GM06990 (cell line): ENCODE measurements around the gene MOB2.

Source experiments
- DNase-seq: peaks from one replicate; pipeline ENCODE4 v3.0.0-alpha.2; 2011; ENCODE audit not compliant: insufficient read length; ENCODE audit errors: extremely low read depth
- H3K27me3 ChIP-seq: replicated peaks from 2 replicates; pipeline ENCODE4 v1.6.0; 2011; ENCODE audit warnings: low read length; ENCODE audit not compliant: control insufficient read depth, insufficient read depth
- H3K36me3 ChIP-seq: 2 replicates; pipeline ENCODE4 v1.5.1; 2011; ENCODE audit warnings: low read length; ENCODE audit not compliant: control insufficient read depth, insufficient read depth
- H3K4me3 ChIP-seq: replicated peaks from 2 replicates; pipeline ENCODE4 v1.5.1; 2011; ENCODE audit warnings: low read depth, mild to moderate bottlenecking, control low read depth, low read length
- CTCF ChIP-seq: IDR thresholded peaks from 2 replicates; pipeline ENCODE4 v1.5.1; 2011; ENCODE audit warnings: low read length, control low read depth, mild to moderate bottlenecking, inconsistent platforms; ENCODE audit not compliant: insufficient read depth, poor library complexity, severe bottlenecking

MOB2 gene

GRCh38 chr11:1446623-1447022 lies 40.0 kb downstream of the MOB2 start:
- no peak for DNase-seq
- Histone ChIP-seq H3K4me3 (no peak overlapping the region), H3K27me3 (no peaks in the 10 kb centered on the region; the same call in 1 of the 2 replicates), H3K36me3 (no peaks in the 10 kb centered on the region)
- TF ChIP-seq CTCF = no peak

GRCh38 chr11:1445741-1446445 lies 40.7 kb downstream of the MOB2 start:
- Histone ChIP-seq H3K4me3 (no peak overlapping the region), H3K36me3 (no peaks in the 10 kb centered on the region), H3K27me3 (no peaks in the 10 kb centered on the region; the same call in 1 of the 2 replicates)
- DNase-seq = no peak
- no peak for TF ChIP-seq CTCF

GRCh38 chr11:1444823-1445422 lies 41.7 kb downstream of the MOB2 start:
- no peak for TF ChIP-seq CTCF
- H3K36me3 ChIP-seq = no peaks in the 10 kb centered on the region
- DNase-seq = no peak
- H3K4me3 ChIP-seq = no peak overlapping the region
- H3K27me3 ChIP-seq = no peaks in the 10 kb centered on the region; the same call in 1 of the 2 replicates

GRCh38 chr11:1444321-1444720 lies 42.3 kb downstream of the MOB2 start:
- DNase-seq = no peak
- Histone ChIP-seq H3K4me3 (no peak overlapping the region), H3K36me3 (no peaks in the 10 kb centered on the region), H3K27me3 (no peaks in the 10 kb centered on the region; the same call in 1 of the 2 replicates)
- no peak for TF ChIP-seq CTCF

- Histone ChIP-seq H3K36me3 (no peaks in the 10 kb centered on the region), H3K27me3 (no peaks in the 10 kb centered on the region; the same call in 1 of the 2 replicates), H3K4me3 (no peak overlapping the region)
- DNase-seq = no peak
- no peak for TF ChIP-seq CTCF
Measured at GRCh38 chr11:1443737-1444136, 42.8 kb downstream of the MOB2 start.
